ENCODE data around the gene NR2E3.
"Not testable (repeated sequence)": the region's sequence is repeated elsewhere in the genome, so short reads cannot be mapped to it uniquely, and the experiment has no call there.

Gene NR2E3

DNA sequence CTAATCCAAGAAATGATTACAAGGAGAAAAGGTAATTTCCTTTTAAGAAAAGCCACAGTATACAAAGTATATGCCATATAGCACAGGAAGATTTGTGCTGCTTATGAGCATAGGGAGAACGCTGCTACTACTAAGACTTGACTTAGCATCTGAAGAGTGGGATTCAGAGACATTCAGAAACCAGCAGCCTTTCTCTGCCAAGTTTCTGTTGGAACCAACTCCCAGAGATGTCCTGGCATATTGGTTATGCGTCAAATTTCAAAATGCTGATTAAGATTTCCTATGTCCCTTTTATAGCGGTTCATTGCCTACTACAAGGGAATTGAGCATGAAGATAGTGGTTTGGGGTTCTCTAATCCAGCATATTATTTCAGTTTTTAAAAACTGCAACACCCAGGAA is 4.9 kb downstream of the NR2E3 start:
- no peak for DNase-seq (ENCODE audit: low read depth in 2 of 2)

DNA sequence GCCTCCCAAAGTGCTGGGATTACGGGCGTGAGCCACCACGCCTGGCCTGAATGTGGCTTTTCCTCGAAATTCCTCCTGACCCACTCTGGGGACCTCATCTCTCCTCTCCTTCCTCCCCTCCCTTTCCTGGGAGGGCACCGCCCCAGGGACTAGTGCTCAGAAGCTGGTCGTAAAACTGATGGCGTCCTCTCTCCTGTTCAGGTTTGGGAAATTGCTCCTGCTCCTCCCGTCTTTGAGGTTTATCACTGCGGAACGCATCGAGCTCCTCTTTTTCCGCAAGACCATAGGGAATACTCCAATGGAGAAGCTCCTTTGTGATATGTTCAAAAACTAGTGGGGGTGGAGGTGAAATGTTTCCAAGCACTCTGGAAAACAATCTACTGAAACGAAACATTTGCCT is 7.0 kb downstream of the NR2E3 start:
- no peak for DNase-seq (ENCODE audit: low read depth in 2 of 2)

- no peak for DNase-seq (ENCODE audit: low read depth in 2 of 2)
These were observed 9.8 kb downstream of the NR2E3 start for GRCh38 chr15:71820127-71820526.

DNA sequence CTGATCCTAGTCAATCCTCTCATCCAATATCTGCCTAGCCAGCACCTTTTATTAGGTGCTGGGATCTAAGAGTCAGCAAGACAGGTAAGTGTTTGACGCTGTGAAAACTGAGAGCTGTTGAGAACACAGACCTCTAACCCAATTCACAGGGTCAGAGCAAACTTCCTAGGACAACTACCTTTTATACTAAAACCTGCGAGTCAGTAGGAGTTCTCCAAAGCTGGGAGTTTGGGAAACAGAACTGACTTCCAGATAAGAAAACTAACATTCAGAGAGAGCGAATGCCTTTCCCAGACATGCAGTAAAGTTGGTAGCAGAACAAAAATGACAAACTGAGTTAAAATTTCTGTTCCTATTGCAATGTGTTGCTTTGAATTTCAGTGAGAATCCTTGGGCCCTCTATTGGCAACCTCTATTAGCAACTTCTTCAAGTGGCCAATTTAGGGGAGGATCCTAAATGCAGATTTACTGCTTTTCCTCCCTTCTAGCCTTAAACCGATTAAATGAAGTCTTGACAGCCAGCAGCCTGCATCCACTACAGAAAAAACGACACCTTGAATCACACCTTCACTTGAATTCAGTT is 11.3 kb downstream of the NR2E3 start:
- no peak for DNase-seq (ENCODE audit: low read depth in 2 of 2)

DNA sequence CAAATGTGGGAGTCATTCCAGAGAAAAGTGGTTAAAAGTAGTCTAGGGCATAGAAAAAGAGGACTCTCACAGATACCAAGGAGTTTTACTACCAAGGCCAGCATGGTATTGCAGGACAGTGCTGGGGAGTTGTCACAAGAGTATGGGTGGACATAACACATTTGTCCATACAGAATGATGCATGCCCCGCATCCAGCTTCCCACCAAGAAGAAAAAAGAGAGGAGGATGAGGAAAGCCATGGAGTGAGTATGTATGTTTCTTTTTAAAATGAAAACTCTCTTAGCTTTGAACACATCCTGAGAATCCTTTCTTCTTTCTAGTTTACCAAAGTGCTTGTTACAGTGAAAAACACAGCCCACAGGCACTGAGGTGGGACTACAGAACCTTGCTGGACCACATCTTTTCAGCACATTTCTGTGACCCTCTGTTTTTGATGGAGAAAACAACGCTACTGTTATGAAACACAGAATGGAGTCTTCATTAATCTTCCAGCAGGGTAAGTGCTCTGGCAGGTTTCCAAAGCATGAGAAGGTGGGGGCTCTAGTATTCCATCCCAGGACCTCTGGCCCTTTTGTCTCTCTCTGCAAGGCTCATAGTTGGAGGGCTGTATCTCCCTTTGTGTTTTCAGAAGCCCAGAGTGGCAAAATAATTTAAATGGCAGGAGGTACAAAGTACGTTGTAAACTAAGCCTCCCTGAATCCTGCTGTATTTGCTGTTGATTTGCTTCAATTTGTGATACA is 12.7 kb downstream of the NR2E3 start:
- no peak for DNase-seq (ENCODE audit: low read depth in 2 of 2)

DNA sequence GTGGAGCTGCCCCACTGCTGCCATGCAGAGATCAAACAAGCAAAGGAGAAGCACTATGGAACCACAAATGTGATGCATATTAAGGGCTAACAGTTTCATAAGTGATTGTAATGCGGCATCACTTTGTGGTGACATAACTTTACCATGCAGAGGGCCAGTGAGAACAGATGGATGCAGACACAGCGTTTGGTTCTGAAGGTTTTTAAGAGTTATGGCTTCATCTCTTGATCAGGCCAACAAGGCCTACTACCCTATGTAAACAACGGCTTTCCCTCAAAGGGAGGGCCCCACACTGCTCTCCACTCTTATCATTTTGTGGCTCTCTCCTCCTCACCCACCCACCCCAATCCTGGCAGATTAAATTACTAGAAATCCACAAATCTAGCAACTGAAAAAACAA is 13.4 kb downstream of the NR2E3 start:
- DNase-seq (ENCODE audit: low read depth in 2 of 2): no peak

DNA sequence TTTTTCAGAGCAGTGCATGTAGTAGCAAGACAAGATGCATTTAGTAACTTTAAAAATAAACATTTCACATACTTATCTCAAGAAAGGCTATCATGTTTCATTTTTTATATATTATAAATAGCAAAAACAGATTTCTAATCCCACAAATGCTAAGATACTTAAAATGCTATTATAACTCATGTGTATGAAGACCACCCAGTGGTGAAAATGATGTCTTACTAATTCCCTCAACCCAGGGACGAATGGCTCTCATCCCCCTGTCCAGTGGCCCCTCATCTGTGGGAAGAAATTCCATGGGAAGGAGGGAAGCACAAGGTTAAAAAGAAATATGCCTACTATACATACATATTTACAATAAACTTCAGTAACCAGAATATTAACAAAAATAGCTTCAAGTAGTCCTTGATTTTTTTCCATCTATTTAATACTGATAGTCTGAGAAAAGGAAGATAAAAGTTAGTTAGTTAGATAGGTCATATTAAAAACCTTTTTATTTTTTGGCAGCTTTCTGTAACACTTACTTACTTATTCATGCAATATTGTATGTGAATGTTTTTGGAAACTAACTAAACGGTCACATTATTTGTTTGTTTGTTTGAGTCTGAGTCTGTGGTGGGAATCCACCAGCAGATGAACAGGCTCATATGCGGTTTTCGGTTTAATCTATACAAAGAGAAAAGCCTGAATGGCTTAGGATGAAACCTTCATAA is 14.8 kb downstream of the NR2E3 start:
- DNase-seq (ENCODE audit: low read depth in 2 of 2): no peak

DNA sequence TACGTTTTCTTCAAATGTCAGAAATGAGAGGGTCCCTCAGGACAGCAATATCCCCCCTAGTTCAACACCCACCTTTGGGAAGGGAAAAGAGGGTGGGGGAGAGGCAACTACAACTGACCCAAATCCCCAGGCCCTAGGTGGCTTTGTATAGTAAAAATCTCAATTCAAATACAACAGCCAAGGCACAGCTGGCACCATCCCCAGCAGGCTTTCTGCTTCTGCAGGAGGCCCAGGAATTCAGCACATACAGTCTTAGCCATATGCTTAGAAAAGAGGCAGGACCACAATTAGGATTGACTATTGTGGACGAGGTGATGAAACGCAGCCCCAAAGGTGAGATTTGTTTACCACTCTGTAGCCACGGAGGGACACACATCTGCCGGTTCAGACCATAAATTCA is 15.8 kb downstream of the NR2E3 start:
- no peak for DNase-seq (ENCODE audit: low read depth in 2 of 2)

- no peak for DNase-seq (ENCODE audit: low read depth in 2 of 2)
These were observed 20.6 kb downstream of the NR2E3 start for GRCh38 chr15:71830981-71831380.

- DNase-seq (ENCODE audit: low read depth in 2 of 2): no peak
These were observed 31.2 kb downstream of the NR2E3 start for GRCh38 chr15:71841563-71841962.

DNA sequence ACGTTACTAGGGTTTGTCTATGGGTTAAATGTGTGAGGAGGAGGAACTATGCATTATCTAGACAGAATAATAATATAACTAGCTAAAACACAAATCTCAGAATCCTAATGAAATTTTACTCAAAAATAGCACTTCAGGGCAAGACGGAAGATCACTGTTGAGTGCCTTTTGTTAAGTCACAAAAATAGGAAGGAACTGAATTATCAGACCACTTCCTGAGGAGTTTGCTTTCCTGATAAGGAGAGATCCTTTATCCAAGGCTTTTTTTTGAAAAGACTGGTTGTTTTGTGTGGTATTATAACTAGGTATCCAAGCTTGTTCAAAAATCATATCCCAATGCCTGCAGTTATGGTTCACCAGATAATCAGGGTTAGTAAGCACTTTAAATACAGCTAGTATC is 34.6 kb downstream of the NR2E3 start:
- no peak for DNase-seq (ENCODE audit: low read depth in 2 of 2)

GRCh38 chr15:71853543-71853942 is 43.2 kb downstream of the NR2E3 start:
- DNase-seq (ENCODE audit: low read depth in 2 of 2): no peak

GRCh38 chr15:71858232-71858631 is 47.9 kb downstream of the NR2E3 start:
- DNase-seq (ENCODE audit: low read depth in 2 of 2): not testable (repeated sequence)
